Measurements from ENCODE around the gene PPP2R2D. TPM values are rescaled to one million over a fixed set of nuclear protein-coding genes. Genes with fewer than 3 reads are reported as not detected.

The PPP2R2D gene
- total RNA-seq, 1 experiment from 2014 or later, result 41.0 TPM

DNA sequence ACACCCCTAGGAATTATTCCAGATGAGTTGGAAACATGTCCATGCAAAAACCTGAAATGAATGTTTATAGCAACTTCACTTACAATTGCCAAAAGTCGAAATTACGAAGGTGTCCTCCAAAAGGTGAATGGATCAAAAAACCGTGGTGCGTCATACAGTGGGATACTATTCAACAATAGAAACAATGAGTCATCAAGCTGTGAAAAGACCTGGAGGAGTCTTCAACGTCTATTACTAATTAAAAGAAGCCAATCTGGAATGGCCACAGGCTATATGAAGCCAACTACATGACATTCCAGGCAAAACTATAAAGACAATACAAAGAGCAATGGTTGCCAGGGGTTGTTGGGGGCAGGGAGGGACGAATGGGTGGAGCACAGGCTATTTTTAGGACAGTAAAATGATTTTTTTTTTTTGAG is 12.6 kb upstream of the PPP2R2D start:
- no peak overlapping the region for H3K27ac ChIP-seq (ENCODE audit: low read length)
- no peak for ATAC-seq
- BruUV-seq (replicated peaks), result no TSS peak

DNA sequence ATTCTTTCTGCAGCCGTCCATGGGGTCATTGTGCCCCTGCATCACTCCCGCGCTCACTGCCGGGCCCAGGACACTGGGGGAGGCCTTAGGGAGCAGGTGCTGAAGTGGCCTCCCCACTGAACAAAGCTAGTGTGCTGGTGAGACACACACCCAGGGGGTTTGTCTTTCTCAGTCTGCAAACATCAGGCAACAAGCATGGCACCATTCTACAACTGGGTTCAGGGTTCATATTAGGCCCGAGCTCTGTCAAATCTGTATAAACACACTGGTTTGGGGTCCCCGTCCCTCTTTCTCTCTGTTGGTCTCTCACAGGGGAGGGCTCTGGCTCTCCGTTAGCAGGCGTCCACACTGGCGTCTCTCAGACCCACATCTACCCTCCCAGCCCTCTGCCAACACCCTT is 11.1 kb upstream of the PPP2R2D start:
- TF ChIP-seq POLR2AphosphoS5 (IDR thresholded peaks at IDR 0.05; ENCODE audit: low read depth, low read length) (no peak), TCF7L2 (IDR thresholded peaks at IDR 0.05; ENCODE audit: low read depth, low read length) (no peak), SIN3A (IDR thresholded peaks at IDR 0.05; ENCODE audit: borderline replicate concordance, insufficient read depth, low read depth, low read length) (no peak)
- TF ChIP-seq, protein P1, sequence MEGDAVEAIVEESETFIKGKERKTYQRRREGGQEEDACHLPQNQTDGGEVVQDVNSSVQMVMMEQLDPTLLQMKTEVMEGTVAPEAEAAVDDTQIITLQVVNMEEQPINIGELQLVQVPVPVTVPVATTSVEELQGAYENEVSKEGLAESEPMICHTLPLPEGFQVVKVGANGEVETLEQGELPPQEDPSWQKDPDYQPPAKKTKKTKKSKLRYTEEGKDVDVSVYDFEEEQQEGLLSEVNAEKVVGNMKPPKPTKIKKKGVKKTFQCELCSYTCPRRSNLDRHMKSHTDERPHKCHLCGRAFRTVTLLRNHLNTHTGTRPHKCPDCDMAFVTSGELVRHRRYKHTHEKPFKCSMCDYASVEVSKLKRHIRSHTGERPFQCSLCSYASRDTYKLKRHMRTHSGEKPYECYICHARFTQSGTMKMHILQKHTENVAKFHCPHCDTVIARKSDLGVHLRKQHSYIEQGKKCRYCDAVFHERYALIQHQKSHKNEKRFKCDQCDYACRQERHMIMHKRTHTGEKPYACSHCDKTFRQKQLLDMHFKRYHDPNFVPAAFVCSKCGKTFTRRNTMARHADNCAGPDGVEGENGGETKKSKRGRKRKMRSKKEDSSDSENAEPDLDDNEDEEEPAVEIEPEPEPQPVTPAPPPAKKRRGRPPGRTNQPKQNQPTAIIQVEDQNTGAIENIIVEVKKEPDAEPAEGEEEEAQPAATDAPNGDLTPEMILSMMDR (IDR thresholded peaks at IDR 0.05), result no peak
- TF ChIP-seq, protein P2, sequence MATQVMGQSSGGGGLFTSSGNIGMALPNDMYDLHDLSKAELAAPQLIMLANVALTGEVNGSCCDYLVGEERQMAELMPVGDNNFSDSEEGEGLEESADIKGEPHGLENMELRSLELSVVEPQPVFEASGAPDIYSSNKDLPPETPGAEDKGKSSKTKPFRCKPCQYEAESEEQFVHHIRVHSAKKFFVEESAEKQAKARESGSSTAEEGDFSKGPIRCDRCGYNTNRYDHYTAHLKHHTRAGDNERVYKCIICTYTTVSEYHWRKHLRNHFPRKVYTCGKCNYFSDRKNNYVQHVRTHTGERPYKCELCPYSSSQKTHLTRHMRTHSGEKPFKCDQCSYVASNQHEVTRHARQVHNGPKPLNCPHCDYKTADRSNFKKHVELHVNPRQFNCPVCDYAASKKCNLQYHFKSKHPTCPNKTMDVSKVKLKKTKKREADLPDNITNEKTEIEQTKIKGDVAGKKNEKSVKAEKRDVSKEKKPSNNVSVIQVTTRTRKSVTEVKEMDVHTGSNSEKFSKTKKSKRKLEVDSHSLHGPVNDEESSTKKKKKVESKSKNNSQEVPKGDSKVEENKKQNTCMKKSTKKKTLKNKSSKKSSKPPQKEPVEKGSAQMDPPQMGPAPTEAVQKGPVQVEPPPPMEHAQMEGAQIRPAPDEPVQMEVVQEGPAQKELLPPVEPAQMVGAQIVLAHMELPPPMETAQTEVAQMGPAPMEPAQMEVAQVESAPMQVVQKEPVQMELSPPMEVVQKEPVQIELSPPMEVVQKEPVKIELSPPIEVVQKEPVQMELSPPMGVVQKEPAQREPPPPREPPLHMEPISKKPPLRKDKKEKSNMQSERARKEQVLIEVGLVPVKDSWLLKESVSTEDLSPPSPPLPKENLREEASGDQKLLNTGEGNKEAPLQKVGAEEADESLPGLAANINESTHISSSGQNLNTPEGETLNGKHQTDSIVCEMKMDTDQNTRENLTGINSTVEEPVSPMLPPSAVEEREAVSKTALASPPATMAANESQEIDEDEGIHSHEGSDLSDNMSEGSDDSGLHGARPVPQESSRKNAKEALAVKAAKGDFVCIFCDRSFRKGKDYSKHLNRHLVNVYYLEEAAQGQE (IDR thresholded peaks at IDR 0.05; ENCODE audit: insufficient read depth in 1 of 2, low read depth in 2 of 2, low read length in 1 of 2), result no peak
- no peak overlapping the region for H3K27ac ChIP-seq (ENCODE audit: low read length)
- no peaks in the 10 kb centered on the region for H3K27me3 ChIP-seq (ENCODE audit: control insufficient read depth, insufficient read depth, low read length)
- DNase-seq (ENCODE audit: low read depth, low spot score), result no peak
- ChIA-PET CTCF (no interaction called here), POLR2A (no interaction called here)
- no peak overlapping the region for H3K4me3 ChIP-seq (ENCODE audit: low read depth in 2 of 2, low read length in 2 of 2)
- BruUV-seq (replicated peaks), result no TSS peak
- H3K9me3 ChIP-seq (ENCODE audit: control insufficient read depth, insufficient read depth, low read depth, low read length), result no peaks in the 10 kb centered on the region
- ATAC-seq, result no peak
- intact Hi-C loops (cut with micrococcal nuclease; ENCODE audit: unreplicated experiment), result no loop called here
- H3K36me3 ChIP-seq (ENCODE audit: control insufficient read depth, insufficient read depth, low read length), result no peaks in the 10 kb centered on the region
- in situ Hi-C loops (cut with HindIII; ENCODE audit: low pct_unique_long_range_greater_than_20kb, low sequenced_read_pairs), result no loop called here
- no peaks in the 10 kb centered on the region; the same call in 1 of the 2 replicates for H3K4me1 ChIP-seq (ENCODE audit: control insufficient read depth, insufficient read depth, low read length)

More for the DNA sequence above, 12.6 kb upstream of the PPP2R2D start:
- CTCF ChIA-PET, result interaction anchor here (0.6 to 0.7 kb wide), 2 partner anchors 13 to 264 kb away, joined by 3 to 4 read pairs; no protein-coding TSS in a partner anchor
- DNase-seq (ENCODE audit: low read depth, low spot score), result no peak
- Histone ChIP-seq H3K36me3 (ENCODE audit: control insufficient read depth, insufficient read depth, low read length) (no peaks in the 10 kb centered on the region), H3K4me3 (ENCODE audit: low read depth in 2 of 2, low read length in 2 of 2) (no peak overlapping the region), H3K9me3 (ENCODE audit: control insufficient read depth, insufficient read depth, low read depth, low read length) (no peaks in the 10 kb centered on the region), H3K4me1 (ENCODE audit: control insufficient read depth, insufficient read depth, low read length) (no peaks in the 10 kb centered on the region; the same call in 1 of the 2 replicates), H3K27me3 (ENCODE audit: control insufficient read depth, insufficient read depth, low read length) (no peaks in the 10 kb centered on the region)
- TF ChIP-seq, protein P1 (IDR thresholded peaks at IDR 0.05), result no peak
- TF ChIP-seq TCF7L2 (IDR thresholded peaks at IDR 0.05; ENCODE audit: low read depth, low read length), result no peak
- TF ChIP-seq POLR2AphosphoS5 (IDR thresholded peaks at IDR 0.05; ENCODE audit: low read depth, low read length), result no peak
- TF ChIP-seq, protein P2 (IDR thresholded peaks at IDR 0.05; ENCODE audit: insufficient read depth in 1 of 2, low read depth in 2 of 2, low read length in 1 of 2), result no peak
- TF ChIP-seq SIN3A (IDR thresholded peaks at IDR 0.05; ENCODE audit: borderline replicate concordance, insufficient read depth, low read depth, low read length), result no peak
- in situ Hi-C loops (cut with HindIII; ENCODE audit: low pct_unique_long_range_greater_than_20kb, low sequenced_read_pairs) (no loop called here), intact Hi-C loops (cut with micrococcal nuclease; ENCODE audit: unreplicated experiment) (no loop called here)
- POLR2A ChIA-PET, result interaction anchor here (0.7 kb wide), 1 partner anchor 23 kb away, joined by 3 read pairs; no protein-coding TSS in a partner anchor
